ENCODE measurements around the gene SNTG2. TPM values are rescaled to one million over a fixed set of nuclear protein-coding genes. Genes with fewer than 3 reads are reported as not detected.

The SNTG2 gene
- total RNA-seq, 4 donors from 2014 or later = 3.3 to 7.4 (median 4.5) TPM

GRCh38 chr2:1318366-1319009 is 367.8 kb downstream of the SNTG2 start:
- TF ChIP-seq POLR2A (IDR thresholded peaks at IDR 0.05; ENCODE audit: low read depth) = no peak
- TF ChIP-seq POLR2AphosphoS5 (IDR thresholded peaks at IDR 0.05) = no peak
- TF ChIP-seq, protein P1, sequence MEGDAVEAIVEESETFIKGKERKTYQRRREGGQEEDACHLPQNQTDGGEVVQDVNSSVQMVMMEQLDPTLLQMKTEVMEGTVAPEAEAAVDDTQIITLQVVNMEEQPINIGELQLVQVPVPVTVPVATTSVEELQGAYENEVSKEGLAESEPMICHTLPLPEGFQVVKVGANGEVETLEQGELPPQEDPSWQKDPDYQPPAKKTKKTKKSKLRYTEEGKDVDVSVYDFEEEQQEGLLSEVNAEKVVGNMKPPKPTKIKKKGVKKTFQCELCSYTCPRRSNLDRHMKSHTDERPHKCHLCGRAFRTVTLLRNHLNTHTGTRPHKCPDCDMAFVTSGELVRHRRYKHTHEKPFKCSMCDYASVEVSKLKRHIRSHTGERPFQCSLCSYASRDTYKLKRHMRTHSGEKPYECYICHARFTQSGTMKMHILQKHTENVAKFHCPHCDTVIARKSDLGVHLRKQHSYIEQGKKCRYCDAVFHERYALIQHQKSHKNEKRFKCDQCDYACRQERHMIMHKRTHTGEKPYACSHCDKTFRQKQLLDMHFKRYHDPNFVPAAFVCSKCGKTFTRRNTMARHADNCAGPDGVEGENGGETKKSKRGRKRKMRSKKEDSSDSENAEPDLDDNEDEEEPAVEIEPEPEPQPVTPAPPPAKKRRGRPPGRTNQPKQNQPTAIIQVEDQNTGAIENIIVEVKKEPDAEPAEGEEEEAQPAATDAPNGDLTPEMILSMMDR (IDR thresholded peaks at IDR 0.05) = no peak
- no peak for TF ChIP-seq EP300 (IDR thresholded peaks at IDR 0.05)
- no peak for DNase-seq (ENCODE audit: extremely low spot score)
- H3K4me1 ChIP-seq = no peaks in the 10 kb centered on the region
- intact Hi-C loops (cut with DNase I) = no loop called here
- no peak overlapping the region for H3K27ac ChIP-seq (replicated peaks in 1 of 4)
- no peaks in the 10 kb centered on the region for H3K36me3 ChIP-seq
- H3K4me3 ChIP-seq = no peak overlapping the region
- no peaks in the 10 kb centered on the region for H3K9me3 ChIP-seq
- H3K27me3 ChIP-seq = peaks cover 0 to 9% (median 0%) of the 10 kb centered on the region in 4 donors
- WGBS = 65% methylated on average over 19 of the region's 19 CpGs

- Histone ChIP-seq H3K27ac (replicated peaks in 1 of 4) (no peak overlapping the region), H3K27me3 (peaks cover 0 to 11% (median 0%) of the 10 kb centered on the region in 4 donors), H3K9me3 (no peaks in the 10 kb centered on the region), H3K4me1 (no peaks in the 10 kb centered on the region), H3K36me3 (no peaks in the 10 kb centered on the region), H3K4me3 (no peak overlapping the region)
- 88% methylated on average over 7 of the region's 7 CpGs for WGBS
- TF ChIP-seq, protein P1 (IDR thresholded peaks at IDR 0.05) = no peak
- TF ChIP-seq POLR2AphosphoS5 (IDR thresholded peaks at IDR 0.05) (no peak), EP300 (IDR thresholded peaks at IDR 0.05) (no peak), POLR2A (IDR thresholded peaks at IDR 0.05; ENCODE audit: low read depth) (no peak)
- no peak for DNase-seq (ENCODE audit: extremely low spot score)
- intact Hi-C loops (cut with DNase I) = no loop called here
Observed at GRCh38 chr2:1319393-1319792, 368.7 kb downstream of the SNTG2 start.

DNA sequence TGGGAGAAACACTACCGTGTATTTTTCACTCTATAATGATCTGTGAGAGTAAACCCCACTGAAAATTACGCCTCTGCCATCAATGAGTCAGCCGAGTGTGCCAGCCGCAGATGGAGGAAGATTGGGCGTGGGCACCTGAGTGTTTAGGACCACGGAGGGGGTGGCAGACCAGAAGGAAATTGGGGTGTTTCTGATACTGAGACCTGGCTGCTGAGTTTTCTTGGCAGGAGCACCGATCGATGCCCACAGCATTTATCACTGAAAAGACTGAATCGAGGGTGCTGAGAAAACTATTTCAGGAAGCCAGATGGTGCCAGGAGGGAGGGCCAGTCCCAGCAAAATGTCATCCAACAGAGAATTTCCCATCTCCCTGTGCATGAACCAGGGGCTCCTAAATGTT is 370.7 kb downstream of the SNTG2 start:
- H3K36me3 ChIP-seq = no peaks in the 10 kb centered on the region
- no peak overlapping the region for H3K4me3 ChIP-seq
- no peak for TF ChIP-seq POLR2A (IDR thresholded peaks at IDR 0.05; ENCODE audit: low read depth)
- no peak for TF ChIP-seq POLR2AphosphoS5 (IDR thresholded peaks at IDR 0.05)
- TF ChIP-seq, protein P1 (IDR thresholded peaks at IDR 0.05) = no peak
- TF ChIP-seq EP300 (IDR thresholded peaks at IDR 0.05) = no peak
- no peak overlapping the region for H3K27ac ChIP-seq (replicated peaks in 1 of 4)
- H3K4me1 ChIP-seq = no peaks in the 10 kb centered on the region
- no peak for DNase-seq (ENCODE audit: extremely low spot score)
- H3K27me3 ChIP-seq = peaks cover 0 to 11% (median 0%) of the 10 kb centered on the region in 4 donors
- 79% methylated on average over 9 of the region's 9 CpGs for WGBS
- H3K9me3 ChIP-seq = no peaks in the 10 kb centered on the region
- intact Hi-C loops (cut with DNase I) = no loop called here

GRCh38 chr2:1324884-1325283 is 374.2 kb downstream of the SNTG2 start:
- TF ChIP-seq EP300 (IDR thresholded peaks at IDR 0.05) (no peak), POLR2A (IDR thresholded peaks at IDR 0.05; ENCODE audit: low read depth) (no peak), POLR2AphosphoS5 (IDR thresholded peaks at IDR 0.05) (no peak)
- TF ChIP-seq, protein P1 (IDR thresholded peaks at IDR 0.05) = no peak
- DNase-seq (ENCODE audit: extremely low spot score) = no peak
- H3K4me3 ChIP-seq = no peak overlapping the region
- H3K36me3 ChIP-seq = no peaks in the 10 kb centered on the region
- 91% methylated on average over 2 of the region's 2 CpGs for WGBS
- no peaks in the 10 kb centered on the region for H3K4me1 ChIP-seq
- H3K27ac ChIP-seq (replicated peaks in 1 of 4) = no peak overlapping the region
- H3K9me3 ChIP-seq = no peaks in the 10 kb centered on the region
- peaks cover 0 to 11% (median 0%) of the 10 kb centered on the region in 4 donors for H3K27me3 ChIP-seq
- intact Hi-C loops (cut with DNase I) = no loop called here

DNA sequence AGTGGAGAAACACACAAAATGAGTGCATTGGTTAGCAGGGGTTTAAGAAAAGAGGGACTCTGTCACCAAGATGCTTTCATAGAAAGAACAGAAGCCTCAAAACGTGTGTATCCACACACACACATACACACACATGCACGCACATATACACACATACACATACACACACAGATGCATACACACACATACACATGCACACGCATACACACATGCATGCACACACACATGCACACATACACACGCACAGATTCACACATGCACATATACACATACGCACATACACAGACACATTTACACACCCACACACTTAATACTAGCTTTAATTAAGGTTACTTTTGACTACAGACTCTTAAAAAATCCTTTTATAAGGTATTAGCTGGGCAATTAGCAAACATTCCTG is 378.0 kb downstream of the SNTG2 start:
- no peak for DNase-seq (ENCODE audit: extremely low spot score)
- Histone ChIP-seq H3K36me3 (no peaks in the 10 kb centered on the region), H3K27me3 (peaks cover 0 to under 1% (median 0%) of the 10 kb centered on the region in 4 donors), H3K4me3 (no peak overlapping the region), H3K4me1 (no peaks in the 10 kb centered on the region), H3K9me3 (peaks cover 0 to 11% (median 0%) of the 10 kb centered on the region in 4 donors), H3K27ac (replicated peaks in 1 of 4) (no peak overlapping the region)
- intact Hi-C loops (cut with DNase I) = no loop called here
- WGBS = 88% methylated on average over 5 of the region's 5 CpGs
- no peak for TF ChIP-seq POLR2AphosphoS5 (IDR thresholded peaks at IDR 0.05)
- TF ChIP-seq, protein P1 (IDR thresholded peaks at IDR 0.05) = no peak
- TF ChIP-seq EP300 (IDR thresholded peaks at IDR 0.05) = no peak
- TF ChIP-seq POLR2A (IDR thresholded peaks at IDR 0.05; ENCODE audit: low read depth) = no peak

All from esophagus muscularis mucosa (tissue), 4 donors.